Measurements from ENCODE around the gene COL6A2.
"Not testable (repeated sequence)": the region's sequence is repeated elsewhere in the genome, so short reads cannot be mapped to it uniquely, and the experiment has no call there.

Gene COL6A2

DNA sequence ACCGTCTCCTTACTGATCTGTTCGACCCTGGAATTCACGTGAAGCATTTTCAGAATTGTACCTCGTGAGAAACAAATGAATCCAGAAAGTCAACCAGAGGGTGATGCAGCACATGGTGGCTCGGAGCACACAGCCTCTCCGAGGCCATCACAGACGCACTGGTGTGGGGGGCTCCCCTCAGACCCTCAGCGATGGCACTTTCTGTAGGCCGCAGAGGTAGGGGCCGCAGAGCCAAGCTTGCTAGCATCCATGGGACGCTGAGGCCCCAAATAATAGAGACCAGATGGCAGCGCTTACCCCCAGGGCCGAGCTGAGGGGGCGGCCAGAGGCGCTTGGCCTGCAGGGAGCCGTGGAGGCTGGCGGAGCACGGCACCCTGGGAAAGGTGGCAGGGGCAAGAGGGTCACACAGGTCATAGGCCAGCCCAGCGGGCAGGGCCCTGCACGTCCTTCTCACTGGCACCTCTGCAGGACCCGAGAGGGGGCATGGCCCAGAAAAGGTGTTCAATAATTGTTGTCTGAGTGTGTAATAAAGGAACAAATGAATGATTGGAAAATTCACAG is 28.1 kb upstream of the COL6A2 start:
- H3K4me3 ChIP-seq (ENCODE audit: low read depth, low read length) = no peak overlapping the region
- TF ChIP-seq, protein P1, sequence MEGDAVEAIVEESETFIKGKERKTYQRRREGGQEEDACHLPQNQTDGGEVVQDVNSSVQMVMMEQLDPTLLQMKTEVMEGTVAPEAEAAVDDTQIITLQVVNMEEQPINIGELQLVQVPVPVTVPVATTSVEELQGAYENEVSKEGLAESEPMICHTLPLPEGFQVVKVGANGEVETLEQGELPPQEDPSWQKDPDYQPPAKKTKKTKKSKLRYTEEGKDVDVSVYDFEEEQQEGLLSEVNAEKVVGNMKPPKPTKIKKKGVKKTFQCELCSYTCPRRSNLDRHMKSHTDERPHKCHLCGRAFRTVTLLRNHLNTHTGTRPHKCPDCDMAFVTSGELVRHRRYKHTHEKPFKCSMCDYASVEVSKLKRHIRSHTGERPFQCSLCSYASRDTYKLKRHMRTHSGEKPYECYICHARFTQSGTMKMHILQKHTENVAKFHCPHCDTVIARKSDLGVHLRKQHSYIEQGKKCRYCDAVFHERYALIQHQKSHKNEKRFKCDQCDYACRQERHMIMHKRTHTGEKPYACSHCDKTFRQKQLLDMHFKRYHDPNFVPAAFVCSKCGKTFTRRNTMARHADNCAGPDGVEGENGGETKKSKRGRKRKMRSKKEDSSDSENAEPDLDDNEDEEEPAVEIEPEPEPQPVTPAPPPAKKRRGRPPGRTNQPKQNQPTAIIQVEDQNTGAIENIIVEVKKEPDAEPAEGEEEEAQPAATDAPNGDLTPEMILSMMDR (IDR thresholded peaks at IDR 0.05; ENCODE audit: insufficient read depth, low read depth, low read length, missing control alignments) = no peak
- DNase-seq (ENCODE audit: low read depth) = no peak

DNA sequence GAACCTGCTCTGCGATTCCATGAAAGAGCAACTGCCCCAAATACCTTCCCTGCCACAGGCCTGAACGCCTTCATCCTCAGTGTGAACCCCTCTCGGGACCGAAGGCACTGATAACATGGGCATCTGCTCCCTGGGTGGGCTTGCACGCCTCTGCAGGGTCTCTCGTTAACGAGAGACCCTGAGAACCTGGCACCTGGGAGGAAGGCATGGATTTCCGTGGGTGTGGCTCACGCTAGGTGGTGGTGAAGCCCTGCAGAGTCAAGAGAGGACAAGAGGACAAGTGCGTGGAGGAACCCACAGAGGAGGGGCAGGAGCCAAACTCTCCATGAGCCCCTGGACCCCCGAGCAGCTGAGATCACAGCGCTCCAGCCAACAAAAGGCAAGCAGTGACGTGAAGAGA is 26.8 kb upstream of the COL6A2 start:
- DNase-seq (ENCODE audit: low read depth) = no peak
- TF ChIP-seq, protein P1 (IDR thresholded peaks at IDR 0.05; ENCODE audit: insufficient read depth, low read depth, low read length, missing control alignments) = no peak
- H3K4me3 ChIP-seq (ENCODE audit: low read depth, low read length) = no peak overlapping the region

DNA sequence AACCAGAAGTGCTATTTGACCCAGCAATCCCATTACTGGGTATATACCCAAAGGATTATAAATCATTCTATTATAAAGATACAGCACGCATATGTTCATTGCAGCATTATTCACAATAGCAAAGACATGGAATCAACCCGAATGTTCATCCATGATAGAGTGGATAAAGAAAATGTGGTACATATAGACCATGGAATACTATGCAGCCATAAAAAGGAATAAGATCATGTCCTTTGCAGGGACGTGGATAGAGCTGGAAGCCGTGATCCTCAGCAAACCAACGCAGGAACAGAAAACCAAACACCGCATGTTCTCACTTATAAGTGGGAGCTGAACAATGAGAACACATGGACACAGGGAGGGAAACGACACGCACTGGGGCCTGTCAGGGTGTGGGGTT is 21.2 kb upstream of the COL6A2 start:
- not testable (repeated sequence) for DNase-seq (ENCODE audit: low read depth); H3K4me3 ChIP-seq (ENCODE audit: low read depth, low read length)

DNA sequence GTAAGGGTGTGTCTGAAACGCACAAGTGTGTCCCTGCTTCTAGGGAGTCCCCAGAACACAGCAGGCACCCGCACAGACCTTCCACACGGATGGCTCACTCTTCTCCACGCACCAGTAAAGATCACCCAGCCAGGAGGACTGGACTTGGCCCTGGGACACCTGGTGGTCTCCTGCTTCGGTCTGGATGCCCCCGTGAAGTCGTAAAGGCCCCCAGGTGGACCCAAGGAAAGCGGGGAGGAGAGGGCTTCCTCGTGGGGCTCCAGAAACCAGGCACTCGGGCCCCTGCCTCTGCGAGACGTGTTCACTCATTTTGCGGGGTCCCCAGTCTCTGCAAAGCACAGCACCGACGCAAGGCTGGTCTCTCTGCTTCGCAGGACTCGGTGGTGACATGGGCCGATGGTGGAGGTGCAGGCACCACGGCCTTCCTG is 20.2 kb upstream of the COL6A2 start:
- no peak for DNase-seq (ENCODE audit: low read depth)
- H3K4me3 ChIP-seq (ENCODE audit: low read depth, low read length) = no peak overlapping the region
- TF ChIP-seq, protein P1 (IDR thresholded peaks at IDR 0.05; ENCODE audit: insufficient read depth, low read depth, low read length, missing control alignments) = no peak

DNA sequence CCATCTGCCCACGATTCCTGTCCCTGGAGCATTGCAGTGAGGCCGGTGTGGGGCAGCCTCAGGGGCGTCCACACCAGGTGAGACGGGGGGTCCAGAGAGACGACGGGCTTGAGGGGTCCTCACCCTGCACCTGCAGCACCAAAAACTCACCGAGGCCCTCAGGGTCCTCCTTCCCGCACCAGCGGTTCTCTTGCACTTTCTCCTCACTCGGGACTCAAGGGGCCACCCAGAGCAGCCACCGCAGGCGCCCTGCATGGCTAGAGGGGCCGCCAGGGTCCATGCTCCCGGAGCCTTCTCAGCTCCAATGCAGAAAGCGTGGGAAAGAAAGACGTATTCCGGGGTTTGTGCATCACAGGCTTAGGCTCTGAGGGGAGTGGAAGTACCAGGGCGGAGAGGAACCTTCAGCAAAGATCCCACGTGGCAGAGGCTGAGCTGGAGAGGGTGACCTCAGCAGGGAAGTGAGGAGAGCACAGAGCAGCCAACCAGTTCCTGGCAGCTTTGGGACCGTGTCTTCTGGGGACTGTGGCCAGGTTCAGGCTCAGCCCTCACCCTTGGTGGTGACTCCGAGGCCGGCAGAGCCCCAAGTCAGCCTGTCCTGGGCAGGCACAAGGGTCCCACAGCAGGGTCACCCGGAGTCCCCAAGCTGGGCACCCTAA is 19.5 kb upstream of the COL6A2 start:
- no peak for DNase-seq (ENCODE audit: low read depth)
- no peak overlapping the region for H3K4me3 ChIP-seq (ENCODE audit: low read depth, low read length)
- TF ChIP-seq, protein P1 (IDR thresholded peaks at IDR 0.05; ENCODE audit: insufficient read depth, low read depth, low read length, missing control alignments) = no peak

DNA sequence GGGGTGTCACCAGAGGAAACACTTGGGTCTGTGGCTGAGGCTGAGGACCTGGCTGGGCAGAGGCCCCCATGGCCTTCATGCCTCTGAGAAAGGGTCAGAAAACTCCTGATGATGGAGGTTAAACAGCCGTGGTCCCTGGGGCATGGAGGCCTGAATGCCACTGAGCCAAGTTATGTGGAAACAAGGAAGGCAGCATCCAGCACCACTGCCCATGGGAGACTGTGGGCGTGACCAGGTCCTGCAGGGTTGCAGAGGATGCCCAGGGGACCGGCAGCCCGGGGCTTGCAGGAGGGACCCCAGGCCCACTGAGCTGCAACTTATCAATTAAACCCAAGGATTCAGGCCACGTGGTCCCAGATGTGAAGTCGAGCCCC is 18.9 kb upstream of the COL6A2 start:
- H3K4me3 ChIP-seq (ENCODE audit: low read depth, low read length) = no peak overlapping the region
- TF ChIP-seq, protein P1 (IDR thresholded peaks at IDR 0.05; ENCODE audit: insufficient read depth, low read depth, low read length, missing control alignments) = no peak
- DNase-seq (ENCODE audit: low read depth) = no peak

DNA sequence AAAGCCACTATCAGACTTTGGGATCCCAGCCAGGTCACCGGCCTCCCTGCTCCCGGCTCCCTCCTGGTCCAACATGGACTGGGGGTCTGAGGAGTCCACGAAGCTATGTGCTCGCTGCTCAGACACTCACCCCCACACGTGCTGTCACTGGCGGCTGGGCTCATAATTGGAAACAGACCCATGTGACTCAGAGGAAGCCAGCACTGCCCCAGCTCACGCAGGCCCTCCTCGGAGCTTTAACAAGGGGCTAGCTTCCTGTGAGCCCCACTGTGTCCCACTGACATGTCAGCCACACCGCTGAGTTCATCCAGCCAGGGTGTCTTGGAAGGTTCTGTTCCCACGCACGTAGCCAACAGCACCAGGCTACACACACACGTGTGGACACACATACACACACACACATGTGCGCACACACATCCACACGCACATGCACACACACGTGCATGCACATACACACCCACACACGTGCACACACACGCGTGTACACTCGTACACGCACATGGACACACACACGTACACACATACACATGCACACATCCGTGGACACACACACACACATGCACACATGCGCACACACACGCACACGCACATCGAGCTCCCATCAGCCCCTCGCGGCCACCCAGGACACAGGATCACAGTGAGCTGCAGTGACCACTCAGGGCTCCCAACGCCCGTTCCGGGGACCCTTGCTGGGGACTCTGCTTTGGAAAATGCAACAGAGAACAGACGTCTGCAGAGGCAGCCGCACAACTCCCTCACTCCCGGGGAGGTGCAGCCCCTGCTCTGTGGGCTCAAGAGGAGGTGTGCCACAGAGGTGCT is 18.4 kb upstream of the COL6A2 start:
- no peak for DNase-seq (ENCODE audit: low read depth)
- TF ChIP-seq, protein P1 (IDR thresholded peaks at IDR 0.05; ENCODE audit: insufficient read depth, low read depth, low read length, missing control alignments) = no peak
- H3K4me3 ChIP-seq (ENCODE audit: low read depth, low read length) = no peak overlapping the region

All from GM12865 (cell line).